Measurements from ENCODE around the gene ZNF423. TPM values are rescaled to one million over a fixed set of nuclear protein-coding genes. Genes with fewer than 3 reads are reported as not detected.

Gene ZNF423
- total RNA-seq, 1 experiment from 2014 or later: 0.20 TPM

- DNase-seq (ENCODE audit: low read depth): no peak
Observed at GRCh38 chr16:49532873-49533272, 323.0 kb downstream of the ZNF423 start.

DNA sequence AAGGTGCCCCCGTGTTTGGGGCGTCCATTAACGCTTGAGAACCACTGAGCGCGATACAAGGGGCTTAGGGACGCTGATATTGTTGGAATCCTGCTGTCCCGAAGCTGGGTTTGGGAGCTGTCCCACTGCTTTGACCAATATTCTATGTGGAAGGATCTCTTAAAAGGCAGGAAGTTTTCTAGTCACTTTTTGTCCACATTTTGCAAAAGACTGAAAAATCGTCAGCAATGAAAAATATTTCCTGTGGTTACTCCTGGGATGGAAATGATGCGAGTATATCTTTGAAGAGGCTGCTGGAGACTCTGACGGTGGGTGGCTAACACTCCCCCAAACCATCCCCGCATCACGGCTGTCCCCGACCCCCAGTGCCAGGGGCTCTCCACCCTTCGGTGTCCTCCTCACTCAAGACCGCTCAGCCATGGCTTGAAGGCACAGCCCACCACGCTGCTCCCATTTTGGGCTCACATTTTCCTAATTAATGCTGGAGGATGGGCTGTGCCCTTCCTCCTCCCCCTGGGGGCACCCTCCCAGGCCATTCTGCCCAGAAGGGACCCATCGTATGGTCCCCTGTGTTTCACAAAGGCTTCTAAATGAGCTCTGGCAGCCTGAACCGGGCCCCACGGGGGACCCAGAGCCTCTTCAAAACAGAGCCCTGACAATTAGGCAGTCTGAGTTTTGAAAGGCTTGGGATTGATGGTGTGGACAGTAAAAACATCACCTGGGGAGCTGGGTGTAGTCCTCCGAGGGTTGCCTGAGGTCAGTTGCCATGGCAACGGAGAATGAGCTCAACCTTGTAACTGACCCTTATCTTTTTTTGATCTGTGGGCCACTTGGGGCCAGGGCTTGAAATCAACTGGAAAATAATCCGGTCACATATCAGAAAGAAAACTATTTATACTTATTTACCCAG, 323.7 kb downstream of the ZNF423 start:
- no peak for DNase-seq (ENCODE audit: low read depth)

DNA sequence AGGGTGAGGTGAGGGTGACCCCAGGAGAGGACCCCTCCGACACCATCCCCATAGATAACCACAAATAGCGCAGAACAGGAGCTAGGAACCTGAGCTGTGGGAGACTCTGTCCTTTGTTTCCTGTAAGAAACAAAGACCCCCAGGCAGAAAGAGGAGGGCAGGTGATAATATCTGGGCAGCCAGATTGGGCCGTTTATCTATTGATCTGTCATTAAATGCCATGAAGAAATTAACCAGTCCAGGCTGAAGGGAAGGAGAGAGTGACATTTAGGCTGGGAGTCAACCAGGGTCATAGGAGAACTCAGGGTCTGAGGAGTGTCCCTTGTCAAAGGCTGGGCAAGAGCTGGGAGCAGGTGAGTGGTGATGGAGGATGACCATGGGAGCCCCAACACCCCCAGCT, 324.5 kb downstream of the ZNF423 start:
- no peak for DNase-seq (ENCODE audit: low read depth)

DNA sequence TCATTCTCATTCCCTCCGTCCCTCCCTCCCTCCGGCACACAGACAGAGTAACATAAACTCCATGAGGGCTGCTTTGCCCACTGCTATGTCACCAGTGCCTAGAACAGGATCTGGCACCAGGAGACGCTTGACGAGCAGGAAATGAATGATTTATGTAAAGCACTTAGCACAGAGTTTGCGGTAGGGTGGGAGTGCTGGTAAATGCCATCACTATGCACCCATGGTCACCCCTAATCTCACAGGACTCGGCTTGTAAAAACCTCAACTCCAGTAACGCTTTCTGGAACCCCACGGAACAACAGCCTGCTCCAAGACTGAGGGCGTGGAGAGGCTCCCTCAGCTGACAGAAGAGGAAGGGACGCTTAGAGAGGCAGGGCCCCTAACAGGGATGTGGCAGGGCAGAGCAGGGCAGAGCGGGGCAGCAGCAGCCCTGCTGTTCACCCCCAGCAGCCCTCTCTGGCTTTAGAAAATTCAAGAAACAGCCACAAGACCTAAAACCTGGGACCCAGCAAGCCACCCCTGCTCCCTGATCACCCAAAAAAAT, 325.4 kb downstream of the ZNF423 start:
- no peak for DNase-seq (ENCODE audit: low read depth)

DNA sequence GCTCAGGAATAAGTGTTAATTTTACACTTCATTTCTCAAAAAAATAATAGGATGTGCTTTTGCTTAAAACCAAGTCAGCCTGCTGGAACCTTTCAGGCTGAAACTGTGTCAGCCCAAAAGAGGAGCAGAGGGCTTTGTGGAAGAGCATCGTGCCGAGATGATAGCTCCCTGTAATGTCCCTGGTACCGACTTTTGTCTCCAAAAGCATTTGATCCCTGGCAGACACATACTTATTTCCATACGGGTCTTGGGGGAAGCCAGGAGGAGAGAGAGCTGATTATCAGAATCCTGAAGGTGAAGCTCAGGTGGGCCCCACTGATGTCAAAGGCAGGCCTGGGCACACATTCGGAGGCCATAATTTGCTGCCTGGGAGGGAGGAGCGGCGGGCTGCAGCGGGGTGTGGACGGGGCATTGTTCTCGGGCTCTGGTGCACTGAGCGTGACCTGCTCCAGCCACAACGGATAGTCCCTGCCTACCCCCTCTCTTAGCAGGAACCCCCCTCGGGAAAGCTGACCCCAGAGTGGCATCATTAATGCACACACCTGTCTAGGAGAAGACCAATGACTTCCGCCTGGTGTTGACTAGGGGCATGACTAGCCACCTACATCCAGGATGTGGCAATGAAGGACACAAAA, 326.4 kb downstream of the ZNF423 start:
- no peak for DNase-seq (ENCODE audit: low read depth)

DNA sequence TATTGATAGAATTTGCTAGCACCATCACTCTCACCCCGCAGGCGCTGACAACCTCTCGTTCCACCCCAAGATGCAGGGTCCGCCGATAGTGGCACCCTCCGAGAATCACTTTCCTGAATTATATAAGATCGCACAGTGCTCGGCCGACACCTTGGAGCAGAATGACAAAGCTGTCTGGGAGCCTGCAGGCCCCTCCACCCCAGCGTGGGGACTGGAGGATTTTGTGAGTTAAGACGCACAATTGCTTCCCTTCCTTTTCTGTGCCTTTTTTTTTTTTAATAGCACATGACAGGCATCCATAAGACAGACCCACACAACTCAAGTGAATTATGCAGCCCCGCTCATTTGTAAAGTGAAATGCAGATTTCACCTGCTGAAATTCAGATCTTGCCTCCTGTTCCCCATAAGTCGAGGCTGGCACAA, 327.0 kb downstream of the ZNF423 start:
- no peak for DNase-seq (ENCODE audit: low read depth)

GRCh38 chr16:49528060-49528865, 327.6 kb downstream of the ZNF423 start:
- peak; percentile 26 for DNase-seq (ENCODE audit: low read depth)

DNA sequence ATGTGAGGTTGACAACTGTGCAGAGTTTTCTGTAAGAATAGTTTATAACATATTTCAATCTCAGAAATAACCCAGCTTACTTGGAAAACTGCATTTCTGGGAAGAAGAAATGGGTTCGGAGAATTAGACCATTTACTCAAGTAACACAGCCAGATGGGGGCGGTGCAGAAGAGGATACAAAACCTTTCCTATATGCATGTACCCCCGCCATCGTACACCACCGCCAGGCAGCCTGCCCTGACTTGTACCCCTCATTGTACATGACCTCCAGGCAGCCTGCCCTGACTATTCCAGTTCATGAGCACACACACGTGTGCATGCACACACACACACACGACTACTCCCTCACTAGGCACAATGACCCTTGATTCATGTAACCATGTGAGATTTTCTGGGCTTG, 328.3 kb downstream of the ZNF423 start:
- DNase-seq (ENCODE audit: low read depth): no peak

GRCh38 chr16:49526860-49527365, 329.0 kb downstream of the ZNF423 start:
- no peak for DNase-seq (ENCODE audit: low read depth)

DNA sequence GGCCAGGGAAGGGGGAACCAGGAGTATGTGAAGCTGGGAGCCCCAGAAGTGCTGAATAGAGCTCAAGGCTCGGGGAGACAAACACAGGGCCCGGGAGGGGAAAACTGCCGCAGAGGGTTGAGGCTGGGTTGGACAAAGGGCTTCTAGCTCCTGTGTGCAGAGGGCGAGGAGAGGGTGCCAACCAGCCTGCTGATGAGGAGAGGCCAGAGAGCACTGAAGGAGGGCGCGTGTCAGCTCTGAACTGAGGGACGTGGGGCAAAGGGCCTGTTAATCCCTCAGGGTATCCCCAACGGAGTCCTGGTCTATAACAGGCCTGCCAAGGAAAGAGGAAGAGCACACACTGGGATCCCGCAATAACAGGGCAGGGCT, 331.0 kb downstream of the ZNF423 start:
- no peak for DNase-seq (ENCODE audit: low read depth)

DNA sequence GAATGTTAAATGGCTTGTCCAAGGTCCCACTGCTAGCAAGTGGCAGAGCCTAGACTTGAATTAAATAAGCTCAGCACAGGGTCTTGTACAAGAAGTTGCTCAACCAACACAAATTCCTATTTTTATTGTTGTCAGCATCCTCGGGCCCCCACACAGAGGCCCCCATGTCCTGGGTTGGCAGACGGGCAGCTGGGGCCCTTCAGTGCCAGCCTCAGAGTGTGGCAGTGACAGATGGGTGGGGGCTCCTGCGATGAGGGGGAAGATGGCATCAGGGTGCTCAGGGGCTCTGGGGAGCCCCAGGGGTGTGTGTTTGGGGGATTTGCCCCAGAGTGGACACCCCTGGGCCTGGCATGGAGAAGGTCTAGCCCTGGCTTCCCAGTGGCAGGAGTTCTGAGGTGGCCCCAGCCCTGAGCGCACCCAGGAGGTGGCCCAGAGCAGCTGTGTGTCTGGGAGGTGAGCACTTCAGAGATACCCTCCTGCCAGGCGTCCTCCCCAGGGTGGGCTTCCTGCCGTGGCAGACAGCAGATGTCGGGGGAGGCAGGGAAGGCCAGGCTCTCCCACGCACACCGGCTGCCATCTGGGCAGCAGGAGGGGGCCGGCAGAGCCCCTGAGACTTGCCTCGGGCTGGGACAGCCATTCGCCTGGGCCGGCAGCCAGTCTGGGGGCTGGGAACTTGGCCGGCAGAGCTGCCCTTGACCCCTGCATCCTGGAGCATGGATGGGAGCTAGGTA, 331.5 kb downstream of the ZNF423 start:
- no peak for DNase-seq (ENCODE audit: low read depth)

- DNase-seq (ENCODE audit: low read depth): no peak
Observed at GRCh38 chr16:49523435-49524159, 332.3 kb downstream of the ZNF423 start.

GRCh38 chr16:49521734-49522325, 334.1 kb downstream of the ZNF423 start:
- DNase-seq (ENCODE audit: low read depth): no peak

- no peak for DNase-seq (ENCODE audit: low read depth)
Observed at GRCh38 chr16:49520492-49521038, 335.3 kb downstream of the ZNF423 start.

GRCh38 chr16:49519741-49520140, 336.2 kb downstream of the ZNF423 start:
- DNase-seq (ENCODE audit: low read depth): no peak

GRCh38 chr16:49519008-49519656, 336.8 kb downstream of the ZNF423 start:
- DNase-seq (ENCODE audit: low read depth): no peak

GRCh38 chr16:49516382-49517036, 339.4 kb downstream of the ZNF423 start:
- DNase-seq (ENCODE audit: low read depth): no peak

- no peak for DNase-seq (ENCODE audit: low read depth)
Observed at GRCh38 chr16:49515861-49516260, 340.1 kb downstream of the ZNF423 start.

Data from M059J (cell line).